HepG2 (cell line): ENCODE measurements around the gene QSOX2. TPM values are rescaled to one million over a fixed set of nuclear protein-coding genes. Genes with fewer than 3 reads are reported as not detected.

Experiments used
- ATAC-seq: fragments of 200-7000 bp; cut with Tn5 transposase; 3 replicates; pipeline ENCODE4 v1.9.1; 2020; ENCODE audit warnings: mild to moderate bottlenecking, moderate library complexity
- BruUV-seq: library from RNA; stranded (reverse); fragments of 400-500 nt; replicated peaks from 2 replicates; lab custom pipeline; 2021; lab: Mats Ljungman, UMichigan
- CTCF ChIA-PET: fragments of 300-600 bp; formaldehyde crosslinking; extraction: SDS; loops from one replicate; lab custom pipeline; 2021; ENCODE audit warnings: low total read pairs, inconsistent platforms, low intra/inter-chr PET ratio; lab: Yijun Ruan, JAX
- POLR2A ChIA-PET: fragments of 350-600 bp; sonication (Branson Sonifier 250); formaldehyde crosslinking; loops from one replicate; lab custom pipeline; 2020; ENCODE audit warnings: antibody characterized with exemption, inconsistent platforms; lab: Yijun Ruan, JAX
- DNase-seq: peaks from one replicate; pipeline ENCODE4 v3.0.0-alpha.2; 2015; ENCODE audit warnings: low spot score
- FAIRE-seq: peaks from 3 replicates; lab custom pipeline; 2011; peaks lifted over from hg19 to GRCh38; lab: Jason Lieb, UNC
- H2AFZ ChIP-seq: one replicate; pipeline ENCODE4 v1.6.1; 2011; ENCODE audit warnings: low read length, inconsistent platforms
- H3K27ac ChIP-seq: fragments of 300-600 bp; 3 replicates; pipeline ENCODE4 v1.8.0; 2011; ENCODE audit warnings: mixed run types, mild to moderate bottlenecking, mixed read lengths, low read length, inconsistent platforms; ENCODE audit not compliant: insufficient read depth; ENCODE audit errors: extremely low read length
- H3K27me3 ChIP-seq, 2 experiments: fragments of 200-600 bp in 1 of 2; 2 replicates in 1 of 2; 3 replicates in 1 of 2; pipeline versions ENCODE4 v1.6.0 to v1.8.0; 2011; ENCODE audit warnings: low read length in 2 of 2, mild to moderate bottlenecking in 2 of 2, moderate library complexity in 2 of 2, inconsistent platforms in 1 of 2; ENCODE audit not compliant: insufficient read depth in 2 of 2, control insufficient read depth in 1 of 2
- H3K36me3 ChIP-seq, 2 experiments: fragments of 200-600 bp in 1 of 2; replicated peaks in 1 of 2; 2 replicates in 1 of 2; 3 replicates in 1 of 2; pipeline versions ENCODE4 v1.5.1 to v1.8.0; 2011; ENCODE audit warnings: low read length in 2 of 2, inconsistent platforms in 1 of 2; ENCODE audit not compliant: insufficient read depth in 2 of 2, control insufficient read depth in 1 of 2
- H3K4me1 ChIP-seq: 2 replicates; pipeline ENCODE4 v1.5.1; 2012; ENCODE audit warnings: low read length, inconsistent platforms; ENCODE audit not compliant: insufficient read depth
- H3K4me2 ChIP-seq: 2 replicates; pipeline ENCODE4 v1.6.0; 2011; ENCODE audit warnings: low read depth, low read length, inconsistent platforms
- H3K4me3 ChIP-seq, 3 experiments: fragments of 200-600 bp in 1 of 3; sonication (generic), shearing (Covaris generic) in 1 of 3; replicated peaks in 1 of 3; 2 replicates each; pipeline ENCODE4 v1.5.1; 2011 to 2016; ENCODE audit warnings: low read length in 3 of 3, inconsistent platforms in 2 of 3, low read depth in 2 of 3, mild to moderate bottlenecking in 2 of 3, control low read depth in 1 of 3, mixed read lengths in 1 of 3; ENCODE audit not compliant: insufficient read depth in 1 of 3
- H3K79me2 ChIP-seq: one replicate; pipeline ENCODE4 v1.6.1; 2011; ENCODE audit warnings: low read length, inconsistent platforms; ENCODE audit not compliant: insufficient read depth
- H3K9ac ChIP-seq: 2 replicates; pipeline ENCODE4 v1.6.0; 2011; ENCODE audit warnings: mild to moderate bottlenecking, low read depth, low read length, inconsistent platforms; ENCODE audit not compliant: insufficient read depth
- H3K9me3 ChIP-seq: 2 replicates; pipeline ENCODE4 v1.5.1; 2012; ENCODE audit warnings: mild to moderate bottlenecking, low read length
- H4K20me1 ChIP-seq: 2 replicates; pipeline ENCODE4 v1.6.0; 2011; ENCODE audit warnings: inconsistent platforms, mild to moderate bottlenecking, low read length, moderate library complexity; ENCODE audit not compliant: insufficient read depth
- AHR ChIP-seq: IDR thresholded peaks from 2 replicates; pipeline ENCODE4 v1.6.1; 2018; ENCODE audit warnings: missing genetic modification reagents, missing compliant biosample characterization
- ARNT ChIP-seq: fragments of 450-650 bp; IDR thresholded peaks from 2 replicates; pipeline ENCODE4 v1.6.1; 2017
- HNRNPL ChIP-seq: fragments of 200-400 bp; formaldehyde crosslinking; IDR thresholded peaks from 2 replicates; pipeline ENCODE4 v1.6.1; 2017; ENCODE audit warnings: mild to moderate bottlenecking, low read depth, low read length
- MAX ChIP-seq: IDR thresholded peaks from 2 replicates; pipeline ENCODE4 v1.6.1; 2012; ENCODE audit warnings: inconsistent platforms
- PPARG ChIP-seq: conservative IDR thresholded peaks from 2 replicates; pipeline ENCODE4 v1.6.1; 2016; ENCODE audit warnings: missing biosample characterization, missing genetic modification reagents
- PRPF4 ChIP-seq: fragments of 200-400 bp; formaldehyde crosslinking; IDR thresholded peaks from 2 replicates; pipeline ENCODE4 v1.6.1; 2016; ENCODE audit warnings: low read length, low read depth; ENCODE audit not compliant: poor library complexity, severe bottlenecking
- RARA ChIP-seq: IDR thresholded peaks from 2 replicates; pipeline ENCODE4 v1.6.1; 2016; ENCODE audit warnings: missing genetic modification reagents, missing compliant biosample characterization
- TERF1 ChIP-seq: sonication (generic); formaldehyde crosslinking; IDR thresholded peaks from 2 replicates; pipeline ENCODE4 v1.8.0; 2022; ENCODE audit warnings: mild to moderate bottlenecking, missing genetic modification reagents, moderate library complexity
- ZNF382 ChIP-seq: sonication (generic); formaldehyde crosslinking; IDR thresholded peaks from 2 replicates; pipeline ENCODE4 v1.5.0; 2020; ENCODE audit warnings: missing genetic modification reagents, mild to moderate bottlenecking, borderline replicate concordance
- WGBS: methylation state at CpG from one replicate; pipeline ENCODE4 v1.1.6; 2017; ENCODE audit warnings: low lambda C conversion rate; 5-methylcytosine and 5-hydroxymethylcytosine counted together
- in situ Hi-C: cut with HindIII; loops from 2 replicates; pipeline ENCODE4 v1.10.0; 2017; ENCODE audit warnings: low pct_unique_long_range_greater_than_20kb; ENCODE audit not compliant: extremely low pct_ligation_motif_present
- intact Hi-C: fragments of 100-400 bp; cut with micrococcal nuclease; formaldehyde crosslinking; loops from one replicate; pipeline ENCODE4 v1.10.0; 2022; ENCODE audit not compliant: unreplicated experiment
- polyA plus RNA-seq, 8 experiments: library from polyadenylated mRNA; depleted of rRNA in 3 of 8; stranded (reverse) in 7 of 8; unstranded in 1 of 8; fragments of >200 nt; fragmentation: Illumina TruSeq in 4 of 8; extraction: Trizol in 4 of 8; gene quantifications; 2 replicates each; pipeline versions ENCODE4 v1.2.1 to v1.2.3, GENCODE V29; 2011 to 2016; ENCODE audit warnings: low read depth in 4 of 8, missing spikeins in 1 of 8, mixed read lengths in 1 of 8; ENCODE audit not compliant: insufficient read depth in 1 of 8
- total RNA-seq, 5 experiments: library from RNA; depleted of rRNA; stranded (reverse); fragments of >200 nt; fragmentation: Illumina TruSeq; extraction: Trizol; gene quantifications; 2 replicates each; pipeline ENCODE4 v1.2.3, GENCODE V29; 2016; ENCODE audit warnings: low read depth in 1 of 5

QSOX2 gene
- total and polyA plus RNA-seq, 2 of the 13 experiments (the other 11 are each of a cell fraction or from before 2014, with no cell fraction given) = 27.1 to 42.1 TPM

GRCh38 chr9:136279471-136279870 lies 33.9 kb upstream of the QSOX2 start:
- peaks cover 13 to 79% of the 10 kb centered on the region in 2 experiments; a peak in 4 of 5 replicates for H3K27me3 ChIP-seq
- intact Hi-C loops = no loop called here
- no peaks in the 10 kb centered on the region for H3K9me3 ChIP-seq
- no peak for TF ChIP-seq PRPF4
- TF ChIP-seq ARNT = no peak
- TF ChIP-seq MAX = no peak
- no peak for TF ChIP-seq RARA
- TF ChIP-seq ZNF382 (CRISPR knock-in tag) = no peak
- no peaks in the 10 kb centered on the region for H3K4me1 ChIP-seq
- H3K79me2 ChIP-seq = no peaks in the 10 kb centered on the region
- FAIRE-seq (no peak), DNase-seq (no peak), ATAC-seq (no peak)
- ChIA-PET POLR2A (no interaction called here), CTCF (no interaction called here)
- in situ Hi-C loops = no loop called here
- H4K20me1 ChIP-seq = 0 out of 2 replicates have a peak, but pooled peaks cover 2% of the 10 kb centered on the region
- H2AFZ ChIP-seq = no peak overlapping the region
- no peak overlapping the region for H3K9ac ChIP-seq
- WGBS = 50% methylated on average over 2 of the region's 6 CpGs
- no peak overlapping the region for H3K4me3 ChIP-seq
- H3K27ac ChIP-seq = no peak overlapping the region
- no peaks in the 10 kb centered on the region for H3K36me3 ChIP-seq
- no peak overlapping the region for H3K4me2 ChIP-seq
- BruUV-seq = no TSS peak

- ChIA-PET POLR2A (interaction anchor here (0.6 kb wide), 1 partner anchor 1030 kb away, joined by 3 read pairs; no protein-coding TSS in a partner anchor), CTCF (no interaction called here)
- H3K36me3 ChIP-seq = no peaks in the 10 kb centered on the region
- H3K27ac ChIP-seq = no peak overlapping the region
- no peak for FAIRE-seq
- H2AFZ ChIP-seq = no peak overlapping the region
- no peak for DNase-seq
- H3K4me2 ChIP-seq = no peak overlapping the region
- H3K9me3 ChIP-seq = no peaks in the 10 kb centered on the region
- intact Hi-C loops = no loop called here
- H4K20me1 ChIP-seq = 0 out of 2 replicates have a peak, but pooled peaks cover 2% of the 10 kb centered on the region
- ATAC-seq = no peak
- H3K79me2 ChIP-seq = no peaks in the 10 kb centered on the region
- H3K4me1 ChIP-seq = no peaks in the 10 kb centered on the region
- BruUV-seq = no TSS peak
- WGBS = no CpG with 5 or more reads among the region's 1 CpG
- no peak for TF ChIP-seq TERF1 (CRISPR knock-in tag)
- no peak for TF ChIP-seq HNRNPL
- no peak for TF ChIP-seq PPARG (CRISPR knock-in tag)
- no peak for TF ChIP-seq AHR (CRISPR knock-in tag)
- in situ Hi-C loops = no loop called here
- peaks cover 14 to 80% of the 10 kb centered on the region in 2 experiments; a peak in 4 of 5 replicates for H3K27me3 ChIP-seq
- H3K9ac ChIP-seq = no peak overlapping the region
- no peak overlapping the region for H3K4me3 ChIP-seq
Measured at GRCh38 chr9:136278894-136279293, 33.3 kb upstream of the QSOX2 start.
